HG03565 (cell line): ENCODE data around the gene SNRNP40.
"Not testable (repeated sequence)": the region's sequence is repeated elsewhere in the genome, so short reads cannot be mapped to it uniquely, and the experiment has no call there.

ENCODE experiments used
- ATAC-seq: cut with Tn5 transposase; IDR thresholded peaks from one replicate; pipeline ENCODE4 v1.9.1; 2021; ENCODE audit warnings: mild to moderate bottlenecking, moderate library complexity; ENCODE audit not compliant: unreplicated experiment

The SNRNP40 gene

GRCh38 chr1:31287791-31288190, 8.8 kb downstream of the SNRNP40 start:
- ATAC-seq = not testable (repeated sequence)

- ATAC-seq = not testable (repeated sequence)
These were observed 14.2 kb downstream of the SNRNP40 start for GRCh38 chr1:31282426-31282825.

GRCh38 chr1:31273619-31274018, 23.0 kb downstream of the SNRNP40 start:
- ATAC-seq = no peak

- ATAC-seq = no peak
These were observed 24.2 kb downstream of the SNRNP40 start for GRCh38 chr1:31272369-31272768.

GRCh38 chr1:31266547-31266946, 30.0 kb downstream of the SNRNP40 start:
- ATAC-seq = no peak

GRCh38 chr1:31264790-31265386, 31.7 kb downstream of the SNRNP40 start:
- no peak for ATAC-seq

GRCh38 chr1:31263408-31263807, 33.2 kb downstream of the SNRNP40 start:
- no peak for ATAC-seq

GRCh38 chr1:31262393-31262792, 34.2 kb downstream of the SNRNP40 start:
- ATAC-seq = not testable (repeated sequence)

GRCh38 chr1:31261916-31262315, 34.7 kb downstream of the SNRNP40 start:
- no peak for ATAC-seq

- ATAC-seq = no peak
These were observed 36.8 kb downstream of the SNRNP40 start for GRCh38 chr1:31259746-31260145.

- ATAC-seq = no peak
These were observed 38.0 kb downstream of the SNRNP40 start for GRCh38 chr1:31258581-31258980.

GRCh38 chr1:31257213-31257612, 39.4 kb downstream of the SNRNP40 start:
- ATAC-seq = no peak

- ATAC-seq = no peak
These were observed 46.7 kb downstream of the SNRNP40 start for GRCh38 chr1:31249854-31250253.

GRCh38 chr1:31248276-31248675, 48.3 kb downstream of the SNRNP40 start:
- ATAC-seq = no peak

GRCh38 chr1:31244326-31244725, 52.3 kb downstream of the SNRNP40 start:
- ATAC-seq = no peak

- no peak for ATAC-seq
These were observed 52.9 kb downstream of the SNRNP40 start for GRCh38 chr1:31243501-31244286.

GRCh38 chr1:31241321-31241720, 55.3 kb downstream of the SNRNP40 start:
- no peak for ATAC-seq

GRCh38 chr1:31239653-31240241, 56.8 kb downstream of the SNRNP40 start, which contains the start of gene NKAIN1:
NKAIN1 (minus strand) TSS chr1:31239887; CDS start chr1:31239547, 340 bp downstream.
- no peak for ATAC-seq

GRCh38 chr1:31238986-31239613, 57.5 kb downstream of the SNRNP40 start:
- ATAC-seq = no peak

- ATAC-seq = no peak
These were observed 58.0 kb downstream of the SNRNP40 start for GRCh38 chr1:31238612-31238985.

- ATAC-seq = no peak
These were observed 61.7 kb downstream of the SNRNP40 start for GRCh38 chr1:31234870-31235269.
